Neural crest cell (in vitro differentiated cells): ENCODE measurements around the gene DLL3. TPM values are rescaled to one million over a fixed set of nuclear protein-coding genes. Genes with fewer than 3 reads are reported as not detected.

Experiments used
- DNase-seq: peaks from one replicate; pipeline ENCODE4 v3.0.0; 2021; ENCODE audit warnings: low read depth, mixed read lengths, low spot score
- H3K27ac Mint-ChIP-seq: one replicate; pipeline ENCODE4 v1.8.0; 2021; ENCODE audit warnings: mild to moderate bottlenecking, mixed read lengths; ENCODE audit not compliant: unreplicated experiment
- H3K27me3 Mint-ChIP-seq: 2 replicates; pipeline ENCODE4 v1.8.0; 2021; ENCODE audit warnings: low read depth, mild to moderate bottlenecking, mixed read lengths
- H3K36me3 Mint-ChIP-seq: 2 replicates; pipeline ENCODE4 v1.8.0; 2021; ENCODE audit warnings: low read depth, mild to moderate bottlenecking, mixed read lengths
- H3K4me1 Mint-ChIP-seq: 2 replicates; pipeline ENCODE4 v1.8.0; 2021; ENCODE audit warnings: mixed read lengths
- H3K4me3 Mint-ChIP-seq: one replicate; pipeline ENCODE4 v1.8.0; 2021; ENCODE audit warnings: mild to moderate bottlenecking, mixed read lengths
- H3K9me3 Mint-ChIP-seq: 2 replicates; pipeline ENCODE4 v1.8.0; 2021; ENCODE audit warnings: mixed read lengths
- CTCF ChIP-seq: fragments of 200-600 bp; sonication (generic); conservative IDR thresholded peaks from 2 replicates; pipeline ENCODE4 v1.5.0; 2021; ENCODE audit warnings: antibody characterized with exemption, mild to moderate bottlenecking
- total RNA-seq: library from RNA; stranded (reverse); gene quantifications from 2 replicates; pipeline ENCODE4 v1.2.1, GENCODE V29; 2021

The DLL3 gene
- total RNA-seq, 1 donor from 2014 or later: 22.3 TPM

DNA sequence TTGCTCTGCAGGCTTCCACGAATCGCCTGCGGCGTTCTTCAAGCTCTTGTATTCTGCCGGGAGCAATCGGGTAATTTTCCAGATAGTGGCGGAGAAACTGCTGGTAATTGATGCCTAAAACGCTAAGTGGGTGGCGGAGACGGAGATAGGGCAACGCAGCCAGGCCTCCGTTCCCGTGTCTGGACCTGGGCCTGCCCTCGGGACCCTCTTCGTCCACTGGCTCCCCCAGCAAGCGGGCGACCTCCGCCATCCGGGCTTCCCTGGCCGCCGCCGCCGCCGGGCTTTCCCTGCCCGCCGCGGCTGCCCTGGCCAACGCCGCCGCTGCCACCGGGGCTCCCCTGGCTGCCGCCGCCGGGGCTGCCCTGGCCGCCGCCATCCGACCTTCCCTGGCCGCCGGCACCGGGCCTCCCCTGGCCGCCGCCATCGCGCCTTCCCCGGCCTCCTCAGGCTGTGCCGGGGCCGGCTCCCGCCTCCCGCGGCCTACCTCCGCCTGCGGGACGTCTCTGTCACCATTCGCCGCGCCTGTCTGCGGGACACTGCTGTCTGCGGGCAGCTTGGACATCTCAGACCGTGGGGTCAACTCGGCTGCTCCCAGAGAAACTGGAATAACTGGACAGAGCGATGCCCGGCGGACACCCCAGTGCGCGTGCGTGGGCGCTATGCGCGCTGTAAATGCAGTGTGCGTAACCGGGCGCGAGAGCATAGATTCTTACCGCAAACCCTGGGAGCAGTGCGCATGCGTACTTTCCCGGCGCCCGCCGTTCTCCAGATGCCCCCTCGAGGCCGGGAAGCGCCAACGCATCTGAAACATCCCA lies 41.0 kb downstream of the DLL3 start, which contains the start of gene EID2:
Gene EID2 (minus strand): TSS at position 644 of the 815 bp plus-strand sequence. CDS start 82 bp downstream, at position 562.
- H3K4me3 Mint-ChIP-seq: peak within 1 kb of the TSS; percentile 97
- H3K9me3 Mint-ChIP-seq: no peaks in the 10 kb centered on the region
- H3K4me1 Mint-ChIP-seq: peaks cover 44% of the 10 kb centered on the region
- H3K27ac Mint-ChIP-seq: peak within 1 kb of the TSS; percentile 96
- peaks cover 9% of the 10 kb centered on the region for H3K27me3 Mint-ChIP-seq
- peak; percentile 77 for TF ChIP-seq CTCF
- DNase-seq: peak; percentile 97
- no peaks in the 10 kb centered on the region for H3K36me3 Mint-ChIP-seq

DNA sequence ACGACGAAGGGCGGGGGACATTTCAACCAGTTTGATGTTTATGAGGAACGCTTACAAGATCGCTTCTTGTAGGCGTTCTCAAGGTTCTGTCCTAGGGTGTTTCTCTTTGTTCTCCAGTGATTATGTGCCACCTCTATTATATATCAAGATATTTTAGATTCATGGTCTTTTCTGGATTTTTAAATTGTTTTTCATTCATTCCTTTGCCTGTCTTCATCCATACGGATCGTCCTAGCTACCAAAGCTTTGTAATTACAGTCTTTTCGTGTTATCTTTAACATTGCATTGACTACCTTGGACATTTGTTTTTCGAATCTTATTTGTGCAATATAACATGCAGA lies 41.6 kb downstream of the DLL3 start:
- peaks cover 12% of the 10 kb centered on the region for H3K27me3 Mint-ChIP-seq
- DNase-seq: no peak
- peaks cover 44% of the 10 kb centered on the region for H3K4me1 Mint-ChIP-seq
- TF ChIP-seq CTCF: peak; percentile 5
- no peaks in the 10 kb centered on the region for H3K9me3 Mint-ChIP-seq
- peak overlapping the region; percentile 97 for H3K4me3 Mint-ChIP-seq
- H3K36me3 Mint-ChIP-seq: no peaks in the 10 kb centered on the region
- H3K27ac Mint-ChIP-seq: no peak overlapping the region

DNA sequence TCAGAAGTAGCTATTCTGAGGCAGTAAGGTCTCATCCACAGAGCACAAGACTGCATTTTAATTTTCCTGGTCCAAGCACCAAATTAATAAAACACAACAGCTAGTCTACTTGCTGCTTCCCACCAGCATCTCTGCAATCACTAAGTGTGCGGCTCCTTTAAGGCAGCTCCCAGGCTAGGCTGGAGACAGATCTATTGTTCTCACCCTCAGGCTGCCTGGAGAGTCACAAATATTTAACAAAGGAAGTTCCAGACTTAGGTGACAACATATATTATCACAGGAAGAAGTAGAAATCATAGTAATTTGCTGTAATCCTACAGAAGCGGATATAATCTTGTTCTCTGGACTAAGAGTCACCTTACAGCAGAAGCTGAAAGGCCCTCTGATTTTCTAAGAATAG lies 43.5 kb downstream of the DLL3 start:
- DNase-seq: no peak
- H3K36me3 Mint-ChIP-seq: no peaks in the 10 kb centered on the region
- peaks cover 24% of the 10 kb centered on the region for H3K27me3 Mint-ChIP-seq
- H3K27ac Mint-ChIP-seq: no peak overlapping the region
- H3K4me1 Mint-ChIP-seq: peaks cover 36% of the 10 kb centered on the region
- TF ChIP-seq CTCF: no peak
- H3K9me3 Mint-ChIP-seq: no peaks in the 10 kb centered on the region
- H3K4me3 Mint-ChIP-seq: peak overlapping the region; percentile 81

- peaks cover 31% of the 10 kb centered on the region for H3K4me1 Mint-ChIP-seq
- H3K9me3 Mint-ChIP-seq: no peaks in the 10 kb centered on the region
- H3K36me3 Mint-ChIP-seq: no peaks in the 10 kb centered on the region
- H3K27ac Mint-ChIP-seq: no peak overlapping the region
- no peak for TF ChIP-seq CTCF
- no peak overlapping the region for H3K4me3 Mint-ChIP-seq
- H3K27me3 Mint-ChIP-seq: peaks cover 26% of the 10 kb centered on the region
- no peak for DNase-seq
Observed at GRCh38 chr19:39543477-39543857, 44.7 kb downstream of the DLL3 start.

DNA sequence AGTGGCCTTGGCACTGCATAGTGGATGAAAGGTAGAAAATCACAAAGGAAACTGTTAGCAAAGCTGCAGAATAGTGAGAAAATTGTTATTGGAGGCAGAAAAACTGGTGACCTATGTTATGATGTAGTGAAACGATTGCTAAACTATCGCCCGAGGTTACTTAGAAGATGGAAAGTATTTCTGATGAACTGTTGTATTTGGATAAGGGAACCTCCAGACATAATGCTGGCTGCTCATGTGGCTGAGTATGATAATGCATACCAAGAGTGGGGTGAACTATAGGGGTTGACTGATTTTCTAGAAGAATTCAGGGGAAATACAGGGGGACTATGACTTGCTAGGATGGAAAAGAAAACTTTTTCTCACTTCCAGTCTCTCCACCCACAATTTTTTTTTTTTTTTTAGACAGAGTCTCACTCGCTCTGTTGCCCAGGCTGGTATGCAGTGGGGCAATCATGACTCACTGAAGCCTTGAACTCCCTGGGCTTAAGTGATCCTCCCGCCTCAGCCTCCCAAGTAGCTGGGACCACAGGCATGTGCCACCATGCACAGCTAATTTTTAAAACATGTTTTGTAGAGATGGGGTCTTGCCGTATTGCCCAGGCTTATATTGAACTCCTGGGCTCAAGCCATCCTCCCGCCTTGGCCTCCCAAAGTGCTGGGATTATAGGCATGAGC lies 45.6 kb downstream of the DLL3 start:
- H3K4me1 Mint-ChIP-seq: peaks cover 22% of the 10 kb centered on the region
- H3K9me3 Mint-ChIP-seq: no peaks in the 10 kb centered on the region
- H3K27me3 Mint-ChIP-seq: peaks cover 29% of the 10 kb centered on the region
- no peak overlapping the region for H3K4me3 Mint-ChIP-seq
- DNase-seq: no peak
- TF ChIP-seq CTCF: no peak
- H3K36me3 Mint-ChIP-seq: no peaks in the 10 kb centered on the region
- H3K27ac Mint-ChIP-seq: no peak overlapping the region
